Astrocyte (in vitro differentiated cells and primary cell): ENCODE data around the gene ALPI. TPM values are rescaled to one million over a fixed set of nuclear protein-coding genes. Genes with fewer than 3 reads are reported as not detected.
"Not testable (repeated sequence)": the region's sequence is repeated elsewhere in the genome, so short reads cannot be mapped to it uniquely, and the experiment has no call there.

Experiments used
- DNase-seq: peaks from one replicate; pipeline ENCODE4 v3.0.0-alpha.2; 2010; ENCODE audit warnings: low read depth
- FAIRE-seq: peaks from 2 replicates; lab custom pipeline; 2011; peaks lifted over from hg19 to GRCh38; lab: Jason Lieb, UNC
- H2AFZ ChIP-seq: 2 replicates; pipeline ENCODE4 v1.6.0; 2012; ENCODE audit warnings: low read depth, low read length, inconsistent platforms
- H3K27ac ChIP-seq: 2 replicates; pipeline ENCODE4 v1.5.1; 2011; ENCODE audit warnings: low read depth, low read length, inconsistent platforms
- H3K27me3 ChIP-seq: 2 replicates; pipeline ENCODE4 v1.6.0; 2011; ENCODE audit warnings: low read length, inconsistent platforms; ENCODE audit not compliant: insufficient read depth
- H3K36me3 ChIP-seq: 2 replicates; pipeline ENCODE4 v1.5.1; 2011; ENCODE audit warnings: low read length, inconsistent platforms; ENCODE audit not compliant: insufficient read depth
- H3K4me1 ChIP-seq: 2 replicates; pipeline ENCODE4 v1.5.1; 2011; ENCODE audit warnings: low read length, inconsistent platforms; ENCODE audit not compliant: insufficient read depth
- H3K4me2 ChIP-seq: 2 replicates; pipeline ENCODE4 v1.6.0; 2012; ENCODE audit warnings: low read length, inconsistent platforms
- H3K4me3 ChIP-seq: 2 replicates; pipeline ENCODE4 v1.5.1; 2011; ENCODE audit warnings: low read depth, mild to moderate bottlenecking, low read length, inconsistent platforms; ENCODE audit not compliant: insufficient read depth
- H3K79me2 ChIP-seq: 2 replicates; pipeline ENCODE4 v1.6.0; 2012; ENCODE audit warnings: mild to moderate bottlenecking, low read length, inconsistent platforms; ENCODE audit not compliant: insufficient read depth
- H3K9ac ChIP-seq: 2 replicates; pipeline ENCODE4 v1.6.0; 2012; ENCODE audit warnings: mild to moderate bottlenecking, low read length, inconsistent platforms
- H3K9me3 ChIP-seq: 2 replicates; pipeline ENCODE4 v1.5.1; 2012; ENCODE audit warnings: low read depth, mild to moderate bottlenecking, low read length, inconsistent platforms; ENCODE audit not compliant: insufficient read depth
- H4K20me1 ChIP-seq: 2 replicates; pipeline ENCODE4 v1.6.0; 2012; ENCODE audit warnings: low read length, inconsistent platforms; ENCODE audit not compliant: insufficient read depth
- H3K27ac Mint-ChIP-seq: one replicate; pipeline ENCODE4 v1.8.0; 2021; ENCODE audit warnings: mild to moderate bottlenecking, mixed read lengths; ENCODE audit not compliant: unreplicated experiment
- H3K27me3 Mint-ChIP-seq: one replicate; pipeline ENCODE4 v1.8.0; 2021; ENCODE audit warnings: low read depth, mixed read lengths; ENCODE audit not compliant: unreplicated experiment
- H3K36me3 Mint-ChIP-seq: one replicate; pipeline ENCODE4 v1.8.0; 2021; ENCODE audit warnings: low read depth, mixed read lengths; ENCODE audit not compliant: unreplicated experiment
- H3K4me1 Mint-ChIP-seq: one replicate; pipeline ENCODE4 v1.8.0; 2021; ENCODE audit warnings: low read depth, mixed read lengths; ENCODE audit not compliant: unreplicated experiment
- H3K4me3 Mint-ChIP-seq: one replicate; pipeline ENCODE4 v1.8.0; 2021; ENCODE audit warnings: mild to moderate bottlenecking, moderate library complexity, mixed read lengths; ENCODE audit not compliant: unreplicated experiment
- H3K9me3 Mint-ChIP-seq: one replicate; pipeline ENCODE4 v1.8.0; 2021; ENCODE audit warnings: mild to moderate bottlenecking, mixed read lengths; ENCODE audit not compliant: unreplicated experiment
- CTCF ChIP-seq: IDR thresholded peaks from 2 replicates; pipeline ENCODE4 v1.5.1; 2011; ENCODE audit warnings: low read depth, mild to moderate bottlenecking, inconsistent platforms, low read length, moderate library complexity; ENCODE audit not compliant: insufficient read depth
- EZH2 ChIP-seq: IDR thresholded peaks from 2 replicates; pipeline ENCODE4 v1.6.1; 2012; ENCODE audit warnings: mild to moderate bottlenecking, low read length, inconsistent platforms; ENCODE audit not compliant: insufficient read depth
- total RNA-seq: library from RNA; stranded (reverse); gene quantifications from 2 replicates; pipeline ENCODE4 v1.2.1, GENCODE V29; 2021

Gene ALPI
- total RNA-seq, 1 donor from 2014 or later: not detected

GRCh38 chr2:232431705-232432590 is 24.0 kb upstream of the ALPI start:
- Mint-ChIP-seq H3K9me3 (no peaks in the 10 kb centered on the region), H3K4me3 (no peak overlapping the region), H3K4me1 (no peaks in the 10 kb centered on the region), H3K27ac (no peak overlapping the region), H3K36me3 (no peaks in the 10 kb centered on the region), H3K27me3 (peaks cover 26% of the 10 kb centered on the region)
- TF ChIP-seq CTCF: no peak
- no peak for TF ChIP-seq EZH2
- no peaks in the 10 kb centered on the region for H3K9me3 ChIP-seq
- no peak overlapping the region for H3K4me2 ChIP-seq
- no peaks in the 10 kb centered on the region for H3K4me1 ChIP-seq
- peaks cover 4% of the 10 kb centered on the region for H3K27me3 ChIP-seq
- no peak overlapping the region for H3K9ac ChIP-seq
- no peak overlapping the region for H2AFZ ChIP-seq
- no peak overlapping the region for H3K4me3 ChIP-seq
- no peak for DNase-seq
- H3K79me2 ChIP-seq: no peaks in the 10 kb centered on the region
- no peak overlapping the region for H3K27ac ChIP-seq
- H4K20me1 ChIP-seq: no peaks in the 10 kb centered on the region
- H3K36me3 ChIP-seq: no peaks in the 10 kb centered on the region
- FAIRE-seq: no peak

- FAIRE-seq: no peak
- no peak overlapping the region for H2AFZ ChIP-seq
Observed at GRCh38 chr2:232432598-232433184, 23.3 kb upstream of the ALPI start.

GRCh38 chr2:232433622-232434021 is 22.3 kb upstream of the ALPI start:
- H3K4me2 ChIP-seq, H4K20me1 ChIP-seq, H3K27me3 ChIP-seq, H3K9me3 ChIP-seq, H3K4me1 Mint-ChIP-seq, H3K27ac Mint-ChIP-seq, DNase-seq, H3K36me3 ChIP-seq, H3K9me3 Mint-ChIP-seq, H3K4me1 ChIP-seq, H3K79me2 ChIP-seq, H3K36me3 Mint-ChIP-seq, H3K4me3 Mint-ChIP-seq, H2AFZ ChIP-seq, H3K4me3 ChIP-seq, H3K27ac ChIP-seq, FAIRE-seq, H3K9ac ChIP-seq: not testable (repeated sequence)
- peaks cover 38% of the 10 kb centered on the region for H3K27me3 Mint-ChIP-seq

More at GRCh38 chr2:232432598-232433184, 23.3 kb upstream of the ALPI start:
- DNase-seq: no peak
- Histone ChIP-seq H3K27ac (no peak overlapping the region), H3K4me1 (no peaks in the 10 kb centered on the region), H3K36me3 (no peaks in the 10 kb centered on the region), H3K4me3 (no peak overlapping the region), H4K20me1 (no peaks in the 10 kb centered on the region), H3K9me3 (no peaks in the 10 kb centered on the region), H3K27me3 (peaks cover 4% of the 10 kb centered on the region), H3K79me2 (no peaks in the 10 kb centered on the region), H3K9ac (no peak overlapping the region), H3K4me2 (no peak overlapping the region)
- Mint-ChIP-seq H3K27me3 (peaks cover 32% of the 10 kb centered on the region), H3K4me1 (no peaks in the 10 kb centered on the region), H3K9me3 (no peaks in the 10 kb centered on the region), H3K27ac (no peak overlapping the region), H3K4me3 (no peak overlapping the region), H3K36me3 (no peaks in the 10 kb centered on the region)
- TF ChIP-seq EZH2: no peak
- no peak for TF ChIP-seq CTCF
